Activated naive CD8-positive, alpha-beta T cell treated with anti-CD3 and anti-CD28 coated beads for 36 hours (primary cell): ENCODE measurements around the gene IDUA. TPM values are rescaled to one million over a fixed set of nuclear protein-coding genes. Genes with fewer than 3 reads are reported as not detected.
"Not testable (repeated sequence)": the region's sequence is repeated elsewhere in the genome, so short reads cannot be mapped to it uniquely, and the experiment has no call there.

Source experiments
- DNase-seq: peaks from one replicate; pipeline ENCODE4 v3.0.0; 2021
- H3K27ac Mint-ChIP-seq: one replicate; pipeline ENCODE4 v1.8.0; 2022; ENCODE audit warnings: mild to moderate bottlenecking, moderate library complexity, mixed read lengths
- H3K27me3 Mint-ChIP-seq: one replicate; pipeline ENCODE4 v1.8.0; 2022; ENCODE audit warnings: mild to moderate bottlenecking, mixed read lengths
- H3K36me3 Mint-ChIP-seq: one replicate; pipeline ENCODE4 v1.8.0; 2021; ENCODE audit warnings: mild to moderate bottlenecking, mixed read lengths
- H3K4me1 Mint-ChIP-seq: one replicate; pipeline ENCODE4 v1.8.0; 2021; ENCODE audit warnings: mixed read lengths
- H3K4me3 Mint-ChIP-seq: one replicate; pipeline ENCODE4 v1.8.0; 2022; ENCODE audit warnings: mild to moderate bottlenecking, moderate library complexity, mixed read lengths
- H3K9me3 Mint-ChIP-seq: one replicate; pipeline ENCODE4 v1.8.0; 2022; ENCODE audit warnings: mixed read lengths
- total RNA-seq, 2 experiments: library from RNA; stranded (reverse); gene quantifications; one replicate each; pipeline ENCODE4 v1.2.3, GENCODE V29; 2021

The IDUA gene
- total RNA-seq, 2 experiments from 2014 or later: 6.6 to 7.1 TPM

DNA sequence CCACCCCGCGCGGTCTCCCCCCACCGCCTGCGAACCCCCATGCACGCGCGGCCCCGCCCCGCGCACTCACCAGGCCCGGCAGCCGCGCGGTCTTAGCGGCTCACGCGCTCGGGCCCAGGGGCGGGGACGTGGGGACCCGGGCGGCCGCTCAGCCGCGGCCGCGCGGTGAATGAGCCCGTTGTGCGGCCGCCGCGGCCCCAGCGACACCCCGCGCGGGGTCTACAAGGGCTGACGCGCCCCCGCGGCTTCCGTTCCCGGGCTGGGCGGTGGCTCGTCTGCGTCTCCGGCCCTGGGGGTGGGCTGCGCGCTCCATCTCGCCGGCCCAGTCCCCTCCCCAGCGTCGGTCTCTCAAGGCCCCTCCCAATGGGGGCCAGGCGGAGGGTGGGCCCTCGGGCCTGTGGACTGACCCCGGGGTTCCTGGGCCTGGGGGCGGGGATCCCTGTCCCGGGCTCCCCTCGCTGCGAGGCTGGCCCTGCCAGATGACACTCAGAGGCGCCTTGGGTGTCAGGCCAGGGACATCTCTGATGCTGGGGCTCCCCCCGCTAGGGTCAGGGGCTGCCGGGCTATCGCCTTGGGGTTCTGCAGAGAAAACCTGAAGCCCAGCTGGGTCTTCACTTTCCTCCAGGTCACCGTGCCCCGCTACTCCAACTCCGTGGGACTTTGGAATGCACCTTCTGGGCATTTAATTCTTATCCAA lies 10.7 kb downstream of the IDUA start:
- Mint-ChIP-seq H3K4me1 (peaks cover 2% of the 10 kb centered on the region), H3K4me3 (no peak overlapping the region), H3K27ac (no peak overlapping the region), H3K9me3 (no peaks in the 10 kb centered on the region), H3K27me3 (peaks cover 37% of the 10 kb centered on the region), H3K36me3 (no peaks in the 10 kb centered on the region)
- no peak for DNase-seq

DNA sequence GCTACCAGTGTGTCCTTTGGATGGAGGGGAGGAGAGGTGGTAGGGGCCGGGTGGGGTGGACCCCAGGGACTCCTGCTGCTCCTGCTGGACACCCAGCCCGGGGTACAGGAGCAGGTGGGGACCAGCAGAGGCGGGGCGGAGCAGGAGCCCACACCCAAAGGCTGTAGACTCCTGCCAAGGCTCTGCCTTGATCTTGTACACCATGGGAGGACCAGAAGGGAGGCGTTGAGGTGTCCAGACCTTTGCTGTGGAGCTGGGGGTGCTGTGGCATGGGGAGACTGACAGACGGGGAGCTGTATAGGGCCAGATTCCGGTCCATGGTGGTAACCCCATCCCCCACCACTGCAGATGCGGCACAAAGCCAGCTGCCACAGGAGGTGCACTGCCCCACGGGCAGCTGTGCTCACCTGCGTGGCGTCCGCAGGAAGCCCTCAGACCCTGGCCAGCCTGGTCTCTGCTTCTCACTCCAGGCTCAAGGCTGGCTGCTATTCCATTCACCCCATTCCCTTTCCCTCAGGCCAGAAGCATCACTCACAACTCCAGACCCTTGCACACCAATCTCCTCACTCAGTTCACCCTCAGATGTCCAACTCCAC lies 11.3 kb downstream of the IDUA start:
- Mint-ChIP-seq H3K4me1 (peaks cover 2% of the 10 kb centered on the region), H3K27me3 (peaks cover 37% of the 10 kb centered on the region), H3K36me3 (no peaks in the 10 kb centered on the region), H3K9me3 (no peaks in the 10 kb centered on the region), H3K27ac (no peak overlapping the region), H3K4me3 (no peak overlapping the region)
- DNase-seq: no peak

- not testable (repeated sequence) for H3K4me3 Mint-ChIP-seq, H3K4me1 Mint-ChIP-seq, H3K9me3 Mint-ChIP-seq, DNase-seq, H3K27ac Mint-ChIP-seq, H3K36me3 Mint-ChIP-seq
- peaks cover 43% of the 10 kb centered on the region for H3K27me3 Mint-ChIP-seq
Measured at GRCh38 chr4:999240-999863, 12.5 kb downstream of the IDUA start.

DNA sequence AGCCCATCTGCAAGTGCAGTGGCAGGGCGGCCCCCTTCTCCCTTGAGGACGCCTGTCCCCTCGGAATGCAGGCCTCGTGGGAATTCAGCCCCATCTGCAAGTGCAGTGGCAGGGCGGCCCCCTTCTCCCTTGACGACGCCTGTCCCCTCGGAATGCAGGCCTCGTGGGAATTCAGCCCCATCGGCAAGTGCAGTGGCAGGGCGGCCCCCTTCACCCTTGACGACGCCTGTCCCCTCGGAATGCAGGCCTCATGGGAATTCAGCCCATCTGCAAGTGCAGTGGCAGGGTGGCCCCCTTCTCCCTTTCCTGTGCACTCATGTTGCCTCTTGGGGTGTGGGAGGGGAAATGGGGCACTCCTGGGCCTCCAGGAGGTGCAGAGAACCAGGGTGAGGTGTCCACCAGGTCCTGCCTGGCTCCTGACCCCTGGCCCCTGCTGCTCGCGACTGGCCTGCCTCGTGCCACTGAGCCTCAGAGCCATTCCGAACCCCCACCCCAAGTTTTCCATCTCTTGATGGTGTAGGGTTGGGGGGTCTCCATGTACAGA lies 13.1 kb downstream of the IDUA start:
- Mint-ChIP-seq H3K27ac (no peak overlapping the region), H3K36me3 (no peaks in the 10 kb centered on the region), H3K27me3 (peaks cover 43% of the 10 kb centered on the region), H3K9me3 (no peaks in the 10 kb centered on the region), H3K4me1 (peaks cover 2% of the 10 kb centered on the region), H3K4me3 (no peak overlapping the region)
- DNase-seq: no peak

DNA sequence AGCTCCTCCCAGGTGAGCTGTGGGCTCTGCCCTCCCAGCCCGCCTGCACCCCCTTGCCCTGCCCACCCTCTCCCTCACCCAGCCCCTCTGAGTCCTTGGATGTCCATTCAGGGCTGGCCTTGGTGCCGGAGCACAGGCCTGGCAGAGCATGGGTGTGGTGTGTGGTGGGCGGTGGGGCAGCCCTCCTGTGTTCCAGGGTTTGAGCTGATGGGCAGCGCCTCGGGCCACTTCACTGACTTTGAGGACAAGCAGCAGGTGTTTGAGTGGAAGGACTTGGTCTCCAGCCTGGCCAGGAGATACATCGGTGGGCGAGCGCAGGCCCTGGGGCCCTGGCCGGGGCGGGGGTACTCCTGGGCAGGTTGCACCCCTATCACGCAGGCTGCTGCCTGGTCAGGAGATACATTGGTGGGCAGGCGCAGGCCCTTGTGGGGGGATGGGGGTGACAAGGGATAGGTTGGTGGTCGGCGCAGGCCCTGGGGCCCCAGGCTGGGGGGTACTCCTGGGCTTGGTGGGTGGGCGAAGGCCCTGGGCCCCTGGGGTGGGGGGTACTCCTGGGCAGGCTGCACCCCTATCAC lies 13.9 kb downstream of the IDUA start:
- Mint-ChIP-seq H3K4me1 (peaks cover 2% of the 10 kb centered on the region), H3K27me3 (peaks cover 48% of the 10 kb centered on the region), H3K9me3 (no peaks in the 10 kb centered on the region), H3K27ac (no peak overlapping the region), H3K4me3 (no peak overlapping the region), H3K36me3 (no peaks in the 10 kb centered on the region)
- DNase-seq: no peak

- no peak overlapping the region for H3K27ac Mint-ChIP-seq
- H3K36me3 Mint-ChIP-seq: no peaks in the 10 kb centered on the region
- DNase-seq: no peak
- H3K4me3 Mint-ChIP-seq: no peak overlapping the region
- peaks cover 2% of the 10 kb centered on the region for H3K4me1 Mint-ChIP-seq
- H3K9me3 Mint-ChIP-seq: no peaks in the 10 kb centered on the region
- H3K27me3 Mint-ChIP-seq: peaks cover 54% of the 10 kb centered on the region
Measured at GRCh38 chr4:1001561-1002130, 14.8 kb downstream of the IDUA start.

DNA sequence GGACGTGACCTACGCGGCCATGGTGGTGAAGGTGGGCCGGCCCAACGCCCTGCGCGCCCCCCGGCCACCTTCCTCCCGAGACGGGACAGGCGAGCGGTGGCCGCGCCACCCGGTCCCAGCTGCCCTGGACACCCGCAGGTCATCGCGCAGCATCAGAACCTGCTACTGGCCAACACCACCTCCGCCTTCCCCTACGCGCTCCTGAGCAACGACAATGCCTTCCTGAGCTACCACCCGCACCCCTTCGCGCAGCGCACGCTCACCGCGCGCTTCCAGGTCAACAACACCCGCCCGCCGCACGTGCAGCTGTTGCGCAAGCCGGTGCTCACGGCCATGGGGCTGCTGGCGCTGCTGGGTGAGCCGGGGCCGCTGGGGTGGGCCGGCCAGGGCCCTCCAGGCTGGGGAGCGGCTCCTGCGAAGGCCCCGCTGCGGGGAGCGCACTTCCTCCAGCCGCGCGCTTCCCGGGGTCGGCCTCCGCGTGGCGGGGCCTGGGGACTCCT lies 15.3 kb downstream of the IDUA start:
- Mint-ChIP-seq H3K36me3 (no peaks in the 10 kb centered on the region), H3K27me3 (peaks cover 55% of the 10 kb centered on the region), H3K27ac (no peak overlapping the region), H3K4me3 (no peak overlapping the region), H3K4me1 (peaks cover 2% of the 10 kb centered on the region), H3K9me3 (no peaks in the 10 kb centered on the region)
- no peak for DNase-seq

DNA sequence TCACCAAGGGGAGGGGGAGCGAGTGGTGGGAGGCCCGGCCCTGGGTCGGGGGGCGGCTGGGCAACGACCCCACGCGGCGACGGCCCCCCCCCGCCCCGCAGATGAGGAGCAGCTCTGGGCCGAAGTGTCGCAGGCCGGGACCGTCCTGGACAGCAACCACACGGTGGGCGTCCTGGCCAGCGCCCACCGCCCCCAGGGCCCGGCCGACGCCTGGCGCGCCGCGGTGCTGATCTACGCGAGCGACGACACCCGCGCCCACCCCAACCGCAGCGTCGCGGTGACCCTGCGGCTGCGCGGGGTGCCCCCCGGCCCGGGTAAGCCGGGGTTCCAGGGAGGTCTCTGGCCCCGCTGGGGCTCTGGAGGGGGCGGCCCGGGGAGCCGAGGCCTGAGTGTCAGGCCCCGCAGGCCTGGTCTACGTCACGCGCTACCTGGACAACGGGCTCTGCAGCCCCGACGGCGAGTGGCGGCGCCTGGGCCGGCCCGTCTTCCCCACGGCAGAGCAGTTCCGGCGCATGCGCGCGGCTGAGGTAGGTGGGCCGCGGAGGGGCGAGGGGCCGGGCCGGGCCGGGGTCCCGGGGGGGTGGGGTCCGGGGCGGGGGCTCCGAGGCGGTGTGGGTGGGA lies 15.9 kb downstream of the IDUA start:
- Mint-ChIP-seq H3K27ac (no peak overlapping the region), H3K27me3 (peaks cover 58% of the 10 kb centered on the region), H3K36me3 (no peaks in the 10 kb centered on the region), H3K9me3 (no peaks in the 10 kb centered on the region), H3K4me1 (peaks cover 2% of the 10 kb centered on the region), H3K4me3 (no peak overlapping the region)
- no peak for DNase-seq

DNA sequence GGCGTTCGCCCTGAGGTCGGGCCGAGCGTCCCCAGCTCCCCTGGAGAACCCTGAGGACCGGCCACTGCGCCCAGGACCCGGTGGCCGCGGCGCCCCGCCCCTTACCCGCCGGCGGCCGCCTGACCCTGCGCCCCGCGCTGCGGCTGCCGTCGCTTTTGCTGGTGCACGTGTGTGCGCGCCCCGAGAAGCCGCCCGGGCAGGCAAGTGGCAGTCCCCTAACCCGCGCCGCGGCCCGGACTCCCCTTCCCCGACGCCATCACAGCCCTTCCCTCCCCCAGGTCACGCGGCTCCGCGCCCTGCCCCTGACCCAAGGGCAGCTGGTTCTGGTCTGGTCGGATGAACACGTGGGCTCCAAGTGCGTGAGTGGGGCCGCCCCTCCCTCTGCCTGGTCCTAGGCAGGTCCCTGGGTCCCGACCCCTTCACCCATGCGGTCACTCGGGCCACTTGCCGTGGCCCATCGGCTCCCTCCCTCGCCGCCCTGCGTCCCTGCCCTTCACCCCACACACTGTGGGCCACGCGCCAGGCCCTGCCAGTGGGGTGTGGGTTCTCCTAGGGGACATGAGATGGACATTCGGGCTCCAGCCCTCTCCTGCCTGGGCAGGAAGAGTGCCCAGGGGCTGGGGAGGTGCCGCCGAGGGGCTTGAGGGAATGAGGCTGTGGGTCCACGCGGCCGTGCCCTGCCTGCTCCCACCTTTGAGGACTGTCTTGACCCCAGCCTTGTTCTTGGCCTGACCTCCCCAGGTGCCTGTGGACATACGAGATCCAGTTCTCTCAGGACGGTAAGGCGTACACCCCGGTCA lies 16.6 kb downstream of the IDUA start:
- Mint-ChIP-seq H3K4me3 (no peak overlapping the region), H3K36me3 (no peaks in the 10 kb centered on the region), H3K4me1 (peaks cover under 1% of the 10 kb centered on the region), H3K27me3 (peaks cover 58% of the 10 kb centered on the region), H3K27ac (no peak overlapping the region), H3K9me3 (no peaks in the 10 kb centered on the region)
- no peak for DNase-seq

- Mint-ChIP-seq H3K4me3 (no peak overlapping the region), H3K36me3 (no peaks in the 10 kb centered on the region), H3K27ac (no peak overlapping the region), H3K27me3 (peaks cover 58% of the 10 kb centered on the region), H3K9me3 (no peaks in the 10 kb centered on the region), H3K4me1 (peaks cover 3% of the 10 kb centered on the region)
- DNase-seq: no peak
Measured at GRCh38 chr4:1004071-1004418, 17.2 kb downstream of the IDUA start.

GRCh38 chr4:1004557-1005485 lies 18.0 kb downstream of the IDUA start:
- Mint-ChIP-seq H3K4me1 (peaks cover 3% of the 10 kb centered on the region), H3K4me3 (no peak overlapping the region), H3K27me3 (peaks cover 56% of the 10 kb centered on the region), H3K9me3 (no peaks in the 10 kb centered on the region), H3K27ac (no peak overlapping the region), H3K36me3 (no peaks in the 10 kb centered on the region)
- no peak for DNase-seq

DNA sequence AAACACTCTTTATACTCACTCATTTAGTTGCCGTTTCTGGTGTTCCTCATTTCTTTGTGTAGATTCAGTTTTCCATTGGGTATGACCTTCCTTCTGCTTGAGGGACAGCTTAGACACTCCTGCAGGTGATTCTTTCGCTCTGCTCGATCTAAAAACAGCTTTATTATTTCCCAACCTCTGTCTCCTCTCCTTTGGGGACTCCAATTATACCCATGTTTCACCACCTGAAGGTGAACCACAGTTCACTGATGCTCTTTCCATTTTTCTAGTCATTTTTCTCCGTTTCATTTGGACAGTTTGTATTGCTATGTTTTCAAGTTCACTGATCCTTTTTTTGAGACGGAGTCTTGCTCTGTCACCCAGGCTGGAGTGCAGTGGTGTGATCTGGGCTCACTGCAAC lies 20.0 kb downstream of the IDUA start:
- Mint-ChIP-seq H3K4me1 (peaks cover 9% of the 10 kb centered on the region), H3K4me3 (no peak overlapping the region), H3K27ac (no peak overlapping the region), H3K36me3 (no peaks in the 10 kb centered on the region), H3K27me3 (peaks cover 45% of the 10 kb centered on the region), H3K9me3 (no peaks in the 10 kb centered on the region)
- DNase-seq: no peak

DNA sequence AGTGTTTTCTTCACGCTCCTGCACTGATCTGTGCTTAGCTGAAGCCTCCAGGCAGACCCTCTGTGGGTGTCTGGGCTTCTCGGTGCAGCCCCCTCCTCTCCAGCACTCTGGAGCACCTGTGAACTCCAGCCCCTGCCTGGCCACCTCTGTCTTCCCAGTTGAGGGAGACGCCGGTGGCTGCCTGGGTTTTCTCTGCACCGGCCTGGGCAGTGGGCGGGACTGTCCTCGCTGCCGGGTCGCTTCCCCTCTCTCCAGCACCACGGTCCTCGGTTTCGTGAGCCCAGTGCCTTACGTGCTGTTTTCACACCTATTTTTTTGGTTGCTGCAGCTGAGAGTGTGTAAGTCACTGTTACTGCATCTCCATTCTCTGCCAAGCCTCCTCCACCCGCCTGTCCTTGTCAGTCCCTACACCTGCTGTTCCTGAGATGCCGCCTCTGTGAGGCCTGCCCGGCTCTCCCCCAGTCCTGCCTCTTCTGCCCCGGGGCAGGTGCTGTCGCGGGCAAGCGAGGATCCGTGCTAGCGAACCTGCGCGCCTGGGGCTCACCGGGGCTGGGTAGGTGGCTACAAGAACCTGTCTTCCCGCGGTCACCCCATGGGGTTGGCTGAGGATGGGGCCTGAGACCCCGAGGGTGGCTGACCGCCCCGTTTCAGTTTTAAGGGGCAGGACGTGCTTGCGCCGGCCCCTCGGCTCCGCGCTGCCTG lies 22.1 kb downstream of the IDUA start:
- Mint-ChIP-seq H3K9me3 (no peaks in the 10 kb centered on the region), H3K4me3 (peak overlapping the region; percentile 38), H3K27ac (no peak overlapping the region), H3K4me1 (peaks cover 9% of the 10 kb centered on the region), H3K36me3 (no peaks in the 10 kb centered on the region), H3K27me3 (peaks cover 36% of the 10 kb centered on the region)
- no peak for DNase-seq
